IPS-18c (cell line): Measurements from ENCODE around the gene PHKG2.

Source experiments
- H3K4me3 ChIP-seq: 2 replicates; pipeline ENCODE4 v1.7.0; 2013; ENCODE audit warnings: low read depth, mild to moderate bottlenecking, low read length, moderate library complexity; ENCODE audit not compliant: insufficient read depth
- H3K9me3 ChIP-seq: one replicate; pipeline ENCODE4 v1.6.1; 2013; ENCODE audit warnings: mild to moderate bottlenecking, low read length, moderate library complexity; ENCODE audit not compliant: control insufficient read depth, insufficient read depth

Gene PHKG2

GRCh38 chr16:30762991-30763725 lies 14.9 kb downstream of the PHKG2 start:
- H3K9me3 ChIP-seq = no peaks in the 10 kb centered on the region

GRCh38 chr16:30764086-30764485 lies 15.9 kb downstream of the PHKG2 start:
- Histone ChIP-seq H3K4me3 (no peak overlapping the region), H3K9me3 (no peaks in the 10 kb centered on the region)

More at GRCh38 chr16:30762991-30763725, 14.9 kb downstream of the PHKG2 start:
- peak overlapping the region; percentile 75 for H3K4me3 ChIP-seq

GRCh38 chr16:30764816-30765465 lies 16.7 kb downstream of the PHKG2 start:
- no peaks in the 10 kb centered on the region for H3K9me3 ChIP-seq
- H3K4me3 ChIP-seq = no peak overlapping the region; the same call in 1 of the 2 replicates

GRCh38 chr16:30766206-30766932 lies 18.1 kb downstream of the PHKG2 start:
- Histone ChIP-seq H3K9me3 (no peaks in the 10 kb centered on the region), H3K4me3 (no peak overlapping the region)

GRCh38 chr16:30766933-30767284 lies 18.7 kb downstream of the PHKG2 start:
- no peak overlapping the region for H3K4me3 ChIP-seq
- no peaks in the 10 kb centered on the region for H3K9me3 ChIP-seq

DNA sequence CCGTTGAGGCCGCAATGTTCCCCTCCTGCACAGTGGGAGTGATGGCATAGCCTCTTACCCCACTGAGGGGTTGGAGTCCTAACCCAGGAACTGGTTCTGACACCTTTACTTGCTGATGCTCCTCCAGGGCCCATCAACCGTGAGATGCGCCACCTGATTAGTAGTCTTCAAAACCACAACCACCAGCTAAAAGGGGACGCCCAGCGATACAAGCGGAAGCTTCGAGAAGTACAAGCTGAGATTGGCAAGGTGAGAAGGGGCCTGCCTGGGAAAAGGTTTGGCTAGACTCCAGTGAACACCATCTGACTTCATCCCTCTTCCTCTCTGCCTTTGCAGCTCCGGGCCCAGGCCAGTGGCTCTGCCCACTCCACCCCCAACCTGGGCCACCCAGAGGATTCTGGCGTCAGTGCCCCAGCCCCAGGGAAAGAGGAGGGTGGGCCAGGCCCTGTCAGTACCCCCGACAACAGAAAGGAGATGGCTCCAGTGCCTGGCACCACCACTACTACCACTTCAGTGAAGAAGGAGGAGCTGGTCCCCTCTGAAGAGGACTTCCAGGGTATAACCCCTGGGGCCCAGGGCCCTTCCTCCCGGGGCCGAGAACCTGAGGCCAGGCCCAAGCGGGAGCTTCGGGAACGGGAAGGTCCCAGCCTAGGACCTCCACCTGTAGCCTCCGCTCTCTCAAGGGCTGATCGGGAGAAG lies 19.7 kb downstream of the PHKG2 start:
- no peak overlapping the region for H3K4me3 ChIP-seq
- H3K9me3 ChIP-seq = no peaks in the 10 kb centered on the region

GRCh38 chr16:30768583-30769181 lies 20.5 kb downstream of the PHKG2 start:
- Histone ChIP-seq H3K9me3 (no peaks in the 10 kb centered on the region), H3K4me3 (no peak overlapping the region)

- Histone ChIP-seq H3K9me3 (no peaks in the 10 kb centered on the region), H3K4me3 (no peak overlapping the region)
Observed at GRCh38 chr16:30769379-30770089, 21.3 kb downstream of the PHKG2 start.

- Histone ChIP-seq H3K9me3 (no peaks in the 10 kb centered on the region), H3K4me3 (no peak overlapping the region)
Observed at GRCh38 chr16:30771726-30772125, 23.5 kb downstream of the PHKG2 start.

GRCh38 chr16:30773826-30774225 lies 25.6 kb downstream of the PHKG2 start:
- Histone ChIP-seq H3K4me3 (no peak overlapping the region), H3K9me3 (no peaks in the 10 kb centered on the region)

GRCh38 chr16:30774367-30775130 lies 26.3 kb downstream of the PHKG2 start:
- H3K9me3 ChIP-seq = no peaks in the 10 kb centered on the region
- peak overlapping the region; percentile 66; the same call in 1 of the 2 replicates for H3K4me3 ChIP-seq

GRCh38 chr16:30775131-30775391 lies 26.8 kb downstream of the PHKG2 start:
- H3K9me3 ChIP-seq = no peaks in the 10 kb centered on the region
- H3K4me3 ChIP-seq = peak overlapping the region; percentile 66; the same call in 1 of the 2 replicates

DNA sequence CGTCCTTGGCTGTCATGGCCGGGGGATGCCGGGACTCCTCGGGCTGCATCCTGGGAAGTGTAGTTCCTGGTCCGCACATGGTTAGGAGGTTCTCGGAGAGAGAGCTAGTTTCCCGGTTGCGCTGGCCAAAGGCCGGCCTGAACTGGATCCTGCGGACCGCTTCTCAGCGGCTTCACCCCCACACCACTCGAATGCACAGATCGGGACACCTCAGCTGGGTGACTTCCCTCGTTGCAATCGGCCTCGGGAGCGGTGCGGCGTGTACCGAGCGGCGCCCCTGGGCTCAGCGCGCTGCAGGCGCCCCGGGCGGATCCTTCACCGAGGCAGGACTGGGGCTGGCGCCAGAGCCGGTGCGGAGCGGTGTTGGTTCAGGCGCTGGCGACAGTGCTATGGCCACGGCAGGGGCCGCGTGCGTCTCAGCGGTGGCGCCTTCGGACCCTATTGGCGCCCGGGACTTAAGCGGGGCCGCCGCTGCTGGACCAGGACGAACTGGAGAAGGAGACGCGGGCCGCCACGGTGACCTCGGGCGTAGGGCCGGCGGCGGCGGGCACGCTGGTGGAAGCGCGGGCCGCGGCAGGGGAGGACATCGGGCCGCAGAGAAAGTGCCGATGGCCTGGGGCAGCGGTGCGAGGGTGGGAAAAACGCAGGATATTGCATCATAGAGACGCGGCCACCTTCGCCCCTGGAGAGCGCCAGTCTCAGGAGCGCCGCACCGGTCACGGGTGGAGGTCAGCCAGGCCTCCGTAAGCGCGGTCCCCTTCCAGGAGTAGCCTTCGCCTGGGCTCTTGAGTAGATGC lies 27.4 kb downstream of the PHKG2 start:
- Histone ChIP-seq H3K9me3 (no peaks in the 10 kb centered on the region), H3K4me3 (peak overlapping the region; percentile 66)

DNA sequence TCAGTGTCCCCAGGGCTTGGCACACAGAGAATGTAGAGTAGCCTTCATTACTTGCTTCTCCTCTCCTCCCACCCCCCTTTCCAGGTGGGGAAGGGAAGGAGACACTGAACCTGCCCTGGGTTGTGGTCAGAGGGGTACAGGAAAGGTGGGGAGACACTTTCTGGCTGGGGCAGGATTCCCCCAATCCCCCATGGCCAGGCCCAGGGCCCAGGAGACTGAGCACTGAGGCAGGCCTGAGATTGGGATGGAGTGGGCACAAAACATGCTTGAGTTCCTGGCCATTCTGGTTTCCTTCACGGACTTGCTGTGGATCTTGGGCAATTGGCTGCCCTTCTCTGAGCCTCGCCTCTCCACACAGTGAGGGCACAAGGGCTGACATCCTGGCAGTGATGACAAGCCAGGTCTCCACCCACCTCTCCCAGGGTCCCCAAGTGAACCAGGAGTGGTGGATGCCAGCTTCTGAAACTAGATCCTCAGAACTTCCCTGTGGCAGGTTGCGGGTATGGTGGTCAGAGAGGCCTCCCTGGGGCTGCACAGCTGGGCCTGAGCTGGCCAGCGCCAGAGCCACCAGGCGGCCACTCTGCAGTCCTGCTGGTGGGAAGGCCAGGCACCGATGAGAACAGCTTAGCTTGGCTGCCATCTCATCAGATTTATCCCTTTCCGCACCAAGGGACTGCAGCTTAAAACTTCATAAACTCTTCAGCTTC lies 29.5 kb downstream of the PHKG2 start:
- Histone ChIP-seq H3K9me3 (no peaks in the 10 kb centered on the region), H3K4me3 (no peak overlapping the region)
